GM12878 (cell line): ENCODE data around the gene SPON2. TPM values are rescaled to one million over a fixed set of nuclear protein-coding genes. Genes with fewer than 3 reads are reported as not detected.

Source experiments
- ATAC-seq: fragments of 200-7000 bp; cut with Tn5 transposase; 3 replicates; pipeline ENCODE4 v1.9.1; 2020; ENCODE audit warnings: mild to moderate bottlenecking, moderate library complexity
- BruUV-seq: library from RNA; stranded (reverse); fragments of 400-500 nt; replicated peaks from 2 replicates; lab custom pipeline; 2021; lab: Mats Ljungman, UMichigan
- CTCF ChIA-PET: fragments of 300-600 bp; sonication (Branson Sonifier 250); formaldehyde crosslinking; extraction: SDS; loops from one replicate; lab custom pipeline; 2021; ENCODE audit warnings: inconsistent platforms; lab: Yijun Ruan, JAX
- POLR2A ChIA-PET: fragments of 350-600 bp; formaldehyde crosslinking; extraction: SDS; loops from one replicate; lab custom pipeline; 2021; ENCODE audit warnings: inconsistent platforms; lab: Charles Lee
- RAD21 ChIA-PET: fragments of 300-600 bp; sonication (Branson Sonifier 250); formaldehyde crosslinking; loops from one replicate; lab custom pipeline; 2023; ENCODE audit warnings: antibody characterized with exemption; ENCODE audit not compliant: unreplicated experiment; lab: Charles Lee
- SMC1A ChIA-PET: fragments of 300-600 bp; sonication (Branson Sonifier 250); formaldehyde crosslinking; loops from one replicate; lab custom pipeline; 2023; ENCODE audit not compliant: unreplicated experiment, uncharacterized antibody; lab: Charles Lee
- DNase-seq: peaks from one replicate; pipeline ENCODE4 v3.0.0-alpha.2; 2011; ENCODE audit warnings: low read depth, low spot score
- FAIRE-seq: peaks from 3 replicates; lab custom pipeline; 2011; peaks lifted over from hg19 to GRCh38; lab: Jason Lieb, UNC
- H2AFZ ChIP-seq: 2 replicates; pipeline ENCODE4 v1.6.0; 2011; ENCODE audit warnings: low read depth, low read length, control low read depth; ENCODE audit not compliant: control insufficient read depth
- H3K27ac ChIP-seq: 2 replicates; pipeline ENCODE4 v1.5.1; 2011; ENCODE audit warnings: control low read depth; ENCODE audit not compliant: control insufficient read depth, insufficient read depth
- H3K27me3 ChIP-seq, 2 experiments: replicated peaks in 1 of 2; 2 replicates each; pipeline versions ENCODE4 v1.6.0 to v1.6.1; 2011; ENCODE audit warnings: low read length in 1 of 2; ENCODE audit not compliant: control insufficient read depth in 2 of 2, insufficient read depth in 2 of 2
- H3K36me3 ChIP-seq, 2 experiments: 2 replicates each; pipeline ENCODE4 v1.5.1; 2011; ENCODE audit warnings: low read length in 1 of 2; ENCODE audit not compliant: control insufficient read depth in 2 of 2, insufficient read depth in 2 of 2
- H3K4me1 ChIP-seq: 2 replicates; pipeline ENCODE4 v1.6.1; 2011; ENCODE audit warnings: mild to moderate bottlenecking, low read length, moderate library complexity, mixed read lengths; ENCODE audit not compliant: control insufficient read depth, insufficient read depth
- H3K4me2 ChIP-seq: 2 replicates; pipeline ENCODE4 v1.6.0; 2011; ENCODE audit warnings: control low read depth; ENCODE audit not compliant: control insufficient read depth, insufficient read depth
- H3K4me3 ChIP-seq: fragments of 200-600 bp; sonication (generic); 2 replicates; pipeline ENCODE4 v1.5.1; 2016
- H3K79me2 ChIP-seq: 2 replicates; pipeline ENCODE4 v1.6.0; 2011; ENCODE audit warnings: low read length; ENCODE audit not compliant: control insufficient read depth, insufficient read depth
- H3K9ac ChIP-seq: 2 replicates; pipeline ENCODE4 v1.8.0; 2011; ENCODE audit warnings: low read length, control low read depth, mixed read lengths; ENCODE audit not compliant: control insufficient read depth, insufficient read depth
- H3K9me3 ChIP-seq: replicated peaks from 3 replicates; pipeline ENCODE4 v1.5.1; 2011; ENCODE audit warnings: mild to moderate bottlenecking, low read length; ENCODE audit not compliant: control insufficient read depth, insufficient read depth
- H4K20me1 ChIP-seq: 2 replicates; pipeline ENCODE4 v1.6.0; 2011; ENCODE audit not compliant: control insufficient read depth, insufficient read depth
- KAT2A ChIP-seq: conservative IDR thresholded peaks from 2 replicates; pipeline ENCODE4 v1.6.1; 2011; ENCODE audit warnings: low read depth, low read length; ENCODE audit not compliant: control insufficient read depth
- MEF2A ChIP-seq: IDR thresholded peaks from 2 replicates; pipeline ENCODE4 v1.6.1; 2011; ENCODE audit warnings: low read depth, mild to moderate bottlenecking, low read length, moderate library complexity; ENCODE audit not compliant: insufficient read depth
- MTA2 ChIP-seq: fragments of 450-650 bp; IDR thresholded peaks from 2 replicates; pipeline ENCODE4 v1.6.1; 2016; ENCODE audit warnings: low read depth, mild to moderate bottlenecking, moderate library complexity
- MXI1 ChIP-seq: fragments of 150-350 bp; IDR thresholded peaks from 2 replicates; pipeline ENCODE4 v1.6.1; 2011; ENCODE audit warnings: low read depth, mild to moderate bottlenecking, inconsistent platforms, low read length, improper control_type of control experiment
- RCOR1 ChIP-seq: conservative IDR thresholded peaks from 2 replicates; pipeline ENCODE4 v1.6.1; 2012; ENCODE audit warnings: low read depth, low read length, improper control_type of control experiment
- TCF12 ChIP-seq: IDR thresholded peaks from 2 replicates; pipeline ENCODE4 v1.6.1; 2011; ENCODE audit warnings: low read depth, mild to moderate bottlenecking, low read length
- WGBS: methylation state at CpG from one replicate; pipeline ENCODE4 v1.1.6; 2016; ENCODE audit warnings: low lambda C conversion rate; ENCODE audit not compliant: insufficient replicate concordance, insufficient coverage; ENCODE audit errors: missing lambda C conversion rate; 5-methylcytosine and 5-hydroxymethylcytosine counted together
- in situ Hi-C: fragments of 300-500 bp; cut with MboI; formaldehyde crosslinking; loops from 9 replicates; pipeline ENCODE4 v1.14.3; 2018; ENCODE audit warnings: mixed read lengths
- intact Hi-C: fragments of 100-400 bp; cut with micrococcal nuclease; formaldehyde crosslinking; loops from one replicate; pipeline ENCODE4 v1.14.2; 2022; ENCODE audit not compliant: unreplicated experiment
- polyA plus RNA-seq, 11 experiments: library from polyadenylated mRNA; depleted of rRNA in 4 of 11; unstranded in 6 of 11; stranded (reverse) in 5 of 11; fragments of >200 nt; fragmentation: Nextera tagmentation in 4 of 11; fragmentation: Illumina TruSeq in 1 of 11; extraction: Ambion mirVana in 4 of 11; extraction: Trizol in 1 of 11; gene quantifications; 1 replicate in 1 of 11; 2 replicates in 10 of 11; pipeline versions ENCODE4 v1.2.1 to v1.2.3, GENCODE V29; 2011 to 2016; ENCODE audit warnings: inconsistent platforms in 2 of 11, missing spikeins in 2 of 11, low read depth in 1 of 11
- total RNA-seq, 4 experiments: library from RNA; depleted of rRNA in 3 of 4; stranded (reverse); fragments of >200 nt in 3 of 4; fragmentation: Illumina TruSeq in 1 of 4; extraction: Trizol in 1 of 4; gene quantifications; 2 replicates each; pipeline versions ENCODE4 v1.2.1 to v1.2.3, GENCODE V29; 2013 to 2021
- TF ChIP-seq, protein P1 (sequence below): IDR thresholded peaks from 2 replicates; pipeline ENCODE4 v1.6.1; 2012; ENCODE audit warnings: improper control_type of control experiment, low read depth, low read length; ENCODE audit not compliant: insufficient replicate concordance

Gene SPON2
- total and polyA plus RNA-seq, 10 of the 15 experiments (the other 5 are each of a cell fraction or from before 2014, with no cell fraction given), result 1.1 to 11.2 (median 7.3) TPM

- TF ChIP-seq KAT2A, result no peak
- TF ChIP-seq MEF2A, result no peak
- TF ChIP-seq, protein P1, sequence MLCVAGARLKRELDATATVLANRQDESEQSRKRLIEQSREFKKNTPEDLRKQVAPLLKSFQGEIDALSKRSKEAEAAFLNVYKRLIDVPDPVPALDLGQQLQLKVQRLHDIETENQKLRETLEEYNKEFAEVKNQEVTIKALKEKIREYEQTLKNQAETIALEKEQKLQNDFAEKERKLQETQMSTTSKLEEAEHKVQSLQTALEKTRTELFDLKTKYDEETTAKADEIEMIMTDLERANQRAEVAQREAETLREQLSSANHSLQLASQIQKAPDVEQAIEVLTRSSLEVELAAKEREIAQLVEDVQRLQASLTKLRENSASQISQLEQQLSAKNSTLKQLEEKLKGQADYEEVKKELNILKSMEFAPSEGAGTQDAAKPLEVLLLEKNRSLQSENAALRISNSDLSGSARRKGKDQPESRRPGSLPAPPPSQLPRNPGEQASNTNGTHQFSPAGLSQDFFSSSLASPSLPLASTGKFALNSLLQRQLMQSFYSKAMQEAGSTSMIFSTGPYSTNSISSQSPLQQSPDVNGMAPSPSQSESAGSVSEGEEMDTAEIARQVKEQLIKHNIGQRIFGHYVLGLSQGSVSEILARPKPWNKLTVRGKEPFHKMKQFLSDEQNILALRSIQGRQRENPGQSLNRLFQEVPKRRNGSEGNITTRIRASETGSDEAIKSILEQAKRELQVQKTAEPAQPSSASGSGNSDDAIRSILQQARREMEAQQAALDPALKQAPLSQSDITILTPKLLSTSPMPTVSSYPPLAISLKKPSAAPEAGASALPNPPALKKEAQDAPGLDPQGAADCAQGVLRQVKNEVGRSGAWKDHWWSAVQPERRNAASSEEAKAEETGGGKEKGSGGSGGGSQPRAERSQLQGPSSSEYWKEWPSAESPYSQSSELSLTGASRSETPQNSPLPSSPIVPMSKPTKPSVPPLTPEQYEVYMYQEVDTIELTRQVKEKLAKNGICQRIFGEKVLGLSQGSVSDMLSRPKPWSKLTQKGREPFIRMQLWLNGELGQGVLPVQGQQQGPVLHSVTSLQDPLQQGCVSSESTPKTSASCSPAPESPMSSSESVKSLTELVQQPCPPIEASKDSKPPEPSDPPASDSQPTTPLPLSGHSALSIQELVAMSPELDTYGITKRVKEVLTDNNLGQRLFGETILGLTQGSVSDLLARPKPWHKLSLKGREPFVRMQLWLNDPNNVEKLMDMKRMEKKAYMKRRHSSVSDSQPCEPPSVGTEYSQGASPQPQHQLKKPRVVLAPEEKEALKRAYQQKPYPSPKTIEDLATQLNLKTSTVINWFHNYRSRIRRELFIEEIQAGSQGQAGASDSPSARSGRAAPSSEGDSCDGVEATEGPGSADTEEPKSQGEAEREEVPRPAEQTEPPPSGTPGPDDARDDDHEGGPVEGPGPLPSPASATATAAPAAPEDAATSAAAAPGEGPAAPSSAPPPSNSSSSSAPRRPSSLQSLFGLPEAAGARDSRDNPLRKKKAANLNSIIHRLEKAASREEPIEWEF, result no peak
- no peak for TF ChIP-seq MTA2
- no peak for TF ChIP-seq TCF12
- no peak for TF ChIP-seq RCOR1
Measured at GRCh38 chr4:1170976-1171310, 1.4 kb downstream of the SPON2 start (continued).

DNA sequence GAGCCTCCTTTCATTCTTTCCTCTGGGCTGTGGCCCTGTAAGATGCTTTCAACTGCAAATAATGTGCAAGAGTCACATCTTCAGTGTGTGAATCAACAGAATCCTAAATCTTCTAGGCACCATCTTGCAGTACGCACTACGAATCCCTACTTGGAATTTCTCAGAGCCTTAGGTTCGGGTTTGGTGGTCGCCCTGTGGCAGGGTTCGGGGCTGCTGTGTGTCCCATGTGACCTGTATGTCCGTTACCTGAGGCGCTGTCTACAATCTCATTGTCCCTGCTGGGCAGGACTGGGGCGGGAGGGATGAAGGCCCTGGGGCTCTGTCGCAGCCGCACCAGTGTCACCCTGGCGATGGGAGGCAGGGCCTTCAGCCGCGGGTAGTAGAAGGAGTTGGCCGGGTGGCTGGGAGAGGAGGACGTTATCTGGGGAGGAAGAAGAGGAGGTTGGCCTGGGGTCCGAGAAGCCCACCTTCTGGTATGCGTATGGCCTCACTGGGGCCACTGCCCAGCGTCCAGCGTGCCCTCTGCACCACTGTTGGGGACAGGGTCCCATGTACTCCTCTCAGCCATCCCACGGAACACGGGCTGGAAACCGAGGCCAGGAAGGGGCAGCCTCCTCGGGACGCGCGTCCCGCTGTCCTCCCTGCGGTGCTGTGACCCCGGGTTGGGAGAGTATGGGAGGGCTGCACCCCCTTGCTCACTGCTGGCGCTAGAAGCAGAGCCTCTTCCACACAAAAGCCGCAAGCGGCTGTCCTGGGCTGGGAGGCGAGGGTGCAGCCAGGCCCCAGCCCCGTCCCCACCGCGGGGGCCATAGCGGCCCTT lies 2.0 kb downstream of the SPON2 start:
- Histone ChIP-seq H3K9ac (no peak overlapping the region), H3K9me3 (no peaks in the 10 kb centered on the region; the same call in 2 of the 3 replicates), H4K20me1 (no peaks in the 10 kb centered on the region), H3K27ac (no peak overlapping the region), H2AFZ (no peak overlapping the region), H3K4me2 (no peak overlapping the region), H3K27me3 (peaks cover 0 to 9% of the 10 kb centered on the region in 2 experiments; a peak in 2 of 4 replicates), H3K36me3 (no peaks in the 10 kb centered on the region), H3K79me2 (no peaks in the 10 kb centered on the region), H3K4me3 (no peak overlapping the region), H3K4me1 (peaks cover 12% of the 10 kb centered on the region)
- POLR2A ChIA-PET, result no interaction called here
- ATAC-seq (no peak), DNase-seq (no peak), FAIRE-seq (no peak)
- no TSS peak for BruUV-seq
- intact Hi-C loops, result no loop called here
- in situ Hi-C loops, result no loop called here
- CTCF ChIA-PET, result interaction anchor here (4.7 kb wide), 1 partner anchor 97 kb away, joined by 66 read pairs; no protein-coding TSS in a partner anchor
- SMC1A ChIA-PET, result interaction anchor here (0.9 kb wide), 1 partner anchor 97 kb away, joined by 3 read pairs; no protein-coding TSS in a partner anchor
- WGBS, result 85% methylated on average over 33 of the region's 37 CpGs
- no peak for TF ChIP-seq MXI1
- RAD21 ChIA-PET, result no interaction called here
